Subcutaneous adipose tissue (tissue), 4 donors: Measurements from ENCODE around the gene TRAM2. TPM values are rescaled to one million over a fixed set of nuclear protein-coding genes. Genes with fewer than 3 reads are reported as not detected.

Source experiments
- total RNA-seq, 4 donors: library from RNA; depleted of rRNA; stranded (reverse); fragments of >200 nt; gene quantifications; one replicate each; pipeline ENCODE4 v1.1.0, GENCODE V29; 2016
- TF ChIP-seq, protein P1 (sequence below): fragments of 450-650 bp; IDR thresholded peaks from one replicate; pipeline ENCODE4 v1.5.1; 2016; ENCODE audit warnings: low read depth, mild to moderate bottlenecking, control low read depth, antibody characterized with exemption, moderate library complexity

The TRAM2 gene
- total RNA-seq, 4 donors from 2014 or later: 18.3 to 39.1 (median 27.6) TPM

DNA sequence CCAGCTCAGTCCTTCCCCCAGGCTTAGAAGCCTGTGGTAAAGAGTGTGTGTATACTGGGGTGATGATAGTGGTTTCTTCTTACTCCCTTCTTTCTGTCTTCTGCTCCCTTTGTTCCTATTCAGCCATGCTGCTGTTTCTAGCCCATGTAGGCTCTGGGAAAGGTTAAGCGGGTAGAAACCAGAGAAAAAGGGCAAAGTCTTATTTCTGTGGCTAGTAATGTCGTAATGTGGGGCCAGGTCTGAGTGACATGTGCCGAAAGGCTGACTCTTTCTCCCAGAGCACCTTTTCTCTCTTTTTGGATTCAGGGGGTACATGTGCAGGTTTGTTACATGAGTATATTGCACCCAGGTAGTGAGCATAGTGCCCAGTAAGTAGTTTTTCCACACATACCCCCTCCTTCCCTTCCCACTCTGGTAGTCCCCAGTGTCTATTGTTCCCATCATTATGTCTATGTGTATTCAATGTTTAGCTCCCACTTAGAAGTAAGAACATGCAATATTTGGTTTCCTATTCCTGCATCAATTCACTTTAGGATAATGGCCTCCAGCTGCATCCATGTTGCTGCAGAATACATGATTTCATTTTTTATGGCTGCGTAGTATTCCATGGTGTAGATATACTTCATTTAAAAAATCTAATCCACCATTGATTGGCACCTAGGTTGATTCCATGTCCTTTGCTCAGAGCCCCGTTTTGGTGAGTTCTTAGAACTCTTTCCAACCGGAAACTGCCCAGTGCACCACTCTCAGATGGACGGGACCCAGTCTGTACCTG lies 82.4 kb downstream of the TRAM2 start:
- TF ChIP-seq, protein P1, sequence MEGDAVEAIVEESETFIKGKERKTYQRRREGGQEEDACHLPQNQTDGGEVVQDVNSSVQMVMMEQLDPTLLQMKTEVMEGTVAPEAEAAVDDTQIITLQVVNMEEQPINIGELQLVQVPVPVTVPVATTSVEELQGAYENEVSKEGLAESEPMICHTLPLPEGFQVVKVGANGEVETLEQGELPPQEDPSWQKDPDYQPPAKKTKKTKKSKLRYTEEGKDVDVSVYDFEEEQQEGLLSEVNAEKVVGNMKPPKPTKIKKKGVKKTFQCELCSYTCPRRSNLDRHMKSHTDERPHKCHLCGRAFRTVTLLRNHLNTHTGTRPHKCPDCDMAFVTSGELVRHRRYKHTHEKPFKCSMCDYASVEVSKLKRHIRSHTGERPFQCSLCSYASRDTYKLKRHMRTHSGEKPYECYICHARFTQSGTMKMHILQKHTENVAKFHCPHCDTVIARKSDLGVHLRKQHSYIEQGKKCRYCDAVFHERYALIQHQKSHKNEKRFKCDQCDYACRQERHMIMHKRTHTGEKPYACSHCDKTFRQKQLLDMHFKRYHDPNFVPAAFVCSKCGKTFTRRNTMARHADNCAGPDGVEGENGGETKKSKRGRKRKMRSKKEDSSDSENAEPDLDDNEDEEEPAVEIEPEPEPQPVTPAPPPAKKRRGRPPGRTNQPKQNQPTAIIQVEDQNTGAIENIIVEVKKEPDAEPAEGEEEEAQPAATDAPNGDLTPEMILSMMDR: no peak

DNA sequence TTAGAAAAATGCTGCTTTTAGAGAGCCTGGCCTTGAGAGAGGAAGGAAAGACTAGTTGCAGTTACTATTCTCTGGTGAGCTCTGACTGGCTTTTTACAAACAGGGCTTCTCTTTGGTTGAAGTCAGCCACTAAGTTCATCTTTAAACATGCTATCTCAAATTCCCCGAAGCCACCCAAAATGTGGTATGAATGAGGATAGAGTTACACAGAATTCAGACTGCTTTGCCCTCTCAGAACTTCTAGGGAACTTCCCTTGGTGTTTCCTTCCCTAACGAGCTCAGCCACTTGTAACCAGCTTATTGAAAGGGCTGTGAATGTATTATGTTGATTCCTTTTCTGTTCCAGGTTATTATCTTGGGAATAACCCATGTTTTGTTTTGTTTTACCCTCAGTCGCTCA lies 83.2 kb downstream of the TRAM2 start:
- TF ChIP-seq, protein P1: no peak

DNA sequence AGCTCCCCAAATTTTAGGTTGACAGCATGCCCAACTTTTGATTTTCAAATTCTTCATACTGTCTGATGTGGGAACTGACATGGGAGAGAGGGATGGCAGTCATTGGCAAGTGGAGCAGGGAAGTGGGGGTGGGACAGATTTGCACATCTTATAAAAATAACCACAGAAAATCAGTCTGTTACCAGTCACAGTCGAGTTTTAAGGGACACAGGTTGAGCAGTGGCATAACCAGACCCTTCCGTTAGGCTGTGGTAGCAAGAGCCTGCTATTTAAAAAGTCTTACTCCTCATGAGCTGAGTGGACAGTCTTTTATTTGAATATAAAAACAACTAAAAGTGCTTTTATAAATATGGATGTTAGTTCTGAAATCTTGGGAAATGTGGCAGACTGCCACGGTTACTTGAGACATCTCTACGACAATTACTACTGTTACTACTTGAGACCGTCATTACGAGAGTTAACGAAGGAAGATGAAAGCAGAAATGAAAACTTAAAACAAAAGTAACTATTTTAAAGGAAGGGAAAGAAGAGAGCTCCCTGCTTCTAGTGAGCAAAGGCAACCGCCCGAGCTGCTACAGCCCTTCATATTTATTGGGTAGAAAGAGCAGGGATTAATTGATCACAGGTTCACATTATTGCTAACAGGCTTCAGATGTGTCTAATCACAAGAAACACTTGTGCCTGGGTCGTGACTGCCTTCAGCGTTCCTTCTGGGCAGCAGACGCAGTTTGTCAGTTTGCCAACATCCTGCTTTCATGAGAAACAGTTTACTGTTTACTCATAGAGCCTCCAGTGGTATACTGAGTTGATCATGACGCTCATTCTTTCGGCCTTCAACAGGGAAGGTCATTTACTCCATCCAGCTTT lies 85.4 kb downstream of the TRAM2 start:
- TF ChIP-seq, protein P1: no peak

DNA sequence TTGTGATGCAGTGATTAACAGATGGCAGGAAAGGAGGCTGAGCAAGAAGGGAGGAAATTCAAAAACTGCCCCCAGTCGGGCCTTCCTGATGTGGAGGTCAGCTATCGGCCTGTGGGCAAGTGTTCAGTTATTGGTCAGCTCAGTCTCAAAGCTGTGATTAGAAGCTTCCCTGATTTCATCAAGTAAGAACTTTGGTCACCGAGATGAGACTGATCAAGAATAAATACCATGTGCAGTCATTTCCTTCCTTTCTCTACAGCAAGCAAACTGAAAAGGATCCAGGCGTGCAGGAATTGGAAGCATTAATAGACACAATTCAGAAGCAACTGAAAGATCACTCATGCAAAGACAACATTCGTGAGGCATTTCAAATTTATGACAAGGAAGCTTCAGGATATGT lies 87.0 kb downstream of the TRAM2 start:
- TF ChIP-seq, protein P1: no peak

DNA sequence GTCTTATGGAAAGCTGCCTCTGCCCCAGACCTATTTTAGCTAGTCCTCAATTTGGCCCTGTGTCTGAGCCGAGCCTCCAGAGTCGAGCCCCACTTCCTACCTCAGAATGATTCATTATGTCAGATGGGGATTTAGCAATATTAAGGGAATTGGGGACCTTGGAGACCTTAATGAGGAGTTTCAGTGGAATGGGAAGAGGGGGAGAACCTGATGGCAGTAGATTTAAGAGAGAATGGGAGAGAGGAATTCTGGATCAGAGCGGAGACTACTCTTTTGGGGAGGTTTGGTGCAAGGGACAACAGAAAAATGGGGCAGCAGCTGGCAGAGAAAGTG lies 93.2 kb downstream of the TRAM2 start:
- TF ChIP-seq, protein P1: no peak

DNA sequence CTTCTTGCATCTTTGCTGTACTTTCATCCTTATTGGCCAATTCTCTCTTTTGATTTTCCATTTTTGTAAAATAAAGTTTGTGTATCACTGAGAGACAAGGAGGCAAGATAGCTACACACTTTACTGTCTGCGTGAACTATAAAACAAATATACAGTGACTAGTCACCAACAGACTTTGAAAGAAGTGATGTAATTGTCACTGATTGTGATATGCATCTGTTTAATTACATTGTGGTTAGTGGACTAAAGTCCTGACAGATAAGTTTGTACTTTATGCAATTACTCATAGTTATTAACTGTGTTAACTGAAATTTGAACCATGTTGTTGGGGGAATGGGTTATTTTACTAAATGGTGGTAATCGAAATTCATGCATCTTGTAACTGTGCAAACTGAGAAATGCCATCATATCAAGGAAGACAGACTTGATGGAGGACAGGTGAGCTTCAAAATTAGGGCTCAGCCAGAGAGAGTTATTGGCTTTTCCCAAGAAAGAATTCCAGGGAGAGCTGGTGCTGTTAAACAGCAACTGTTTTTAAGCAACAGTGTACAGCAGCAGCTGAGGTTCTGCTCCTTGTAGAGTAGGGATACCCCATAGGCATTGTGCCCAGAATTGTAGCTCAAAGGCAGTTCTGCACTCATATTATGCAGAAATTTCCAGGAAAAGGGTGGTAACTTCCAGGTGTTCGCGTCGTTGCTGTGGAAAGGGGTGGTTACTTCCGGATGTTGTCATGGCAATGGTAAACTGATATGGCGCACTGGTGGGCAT lies 93.8 kb downstream of the TRAM2 start:
- TF ChIP-seq, protein P1: no peak

DNA sequence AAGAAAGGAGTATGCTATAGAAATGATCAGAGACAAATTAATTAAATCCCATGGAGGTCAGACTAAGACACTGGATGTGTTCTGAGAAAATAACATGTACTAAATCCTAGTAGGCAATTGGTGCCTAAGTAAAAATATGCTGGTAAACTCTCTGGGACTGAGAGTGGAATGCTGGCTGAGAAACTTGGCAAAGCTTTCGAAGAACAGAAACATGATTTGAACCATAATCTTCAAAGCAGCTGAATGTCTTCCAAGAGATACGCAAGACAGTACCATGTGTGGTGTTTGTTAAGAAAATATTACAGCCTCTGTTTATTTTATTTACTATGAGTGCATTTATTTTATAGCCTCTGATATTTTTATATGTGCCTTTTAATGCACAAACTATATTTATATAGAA lies 101.6 kb downstream of the TRAM2 start:
- TF ChIP-seq, protein P1: no peak
